IMR-90 (cell line): ENCODE results near the gene ATXN7L3. TPM values are rescaled to one million over a fixed set of nuclear protein-coding genes. Genes with fewer than 3 reads are reported as not detected.

ENCODE experiments used
- ATAC-seq: fragments of 200-7000 bp; cut with Tn5 transposase; 2 replicates; pipeline ENCODE4 v1.9.1; 2020; ENCODE audit warnings: low read depth, mild to moderate bottlenecking, moderate library complexity
- BruUV-seq: library from RNA; stranded (reverse); fragments of 400-500 nt; replicated peaks from 2 replicates; lab custom pipeline; 2021; lab: Mats Ljungman, UMichigan
- CTCF ChIA-PET: fragments of 300-600 bp; formaldehyde crosslinking; extraction: SDS; loops from one replicate; lab custom pipeline; 2021; ENCODE audit warnings: antibody characterized with exemption; lab: Yijun Ruan, JAX
- POLR2A ChIA-PET: fragments of 300-600 bp; sonication (Branson Sonifier 250); formaldehyde crosslinking; loops from one replicate; lab custom pipeline; 2022; ENCODE audit warnings: antibody characterized with exemption; ENCODE audit not compliant: unreplicated experiment; lab: Charles Lee
- DNase-seq: peaks from one replicate; pipeline ENCODE4 v3.0.0; 2013
- H2AFZ ChIP-seq: replicated peaks from 2 replicates; pipeline ENCODE3; 2013; ENCODE audit warnings: low read length, mild to moderate bottlenecking; ENCODE audit not compliant: poor library complexity
- H2AK5ac ChIP-seq: 2 replicates; pipeline ENCODE4 v1.6.1; 2013; ENCODE audit warnings: low read depth, low read length, inconsistent platforms
- H2AK9ac ChIP-seq: replicated peaks from 2 replicates; pipeline ENCODE3; 2013; ENCODE audit warnings: mild to moderate bottlenecking, low read depth, low read length, moderate library complexity; ENCODE audit not compliant: poor library complexity
- H2BK120ac ChIP-seq: 2 replicates; pipeline ENCODE4 v1.6.1; 2013; ENCODE audit warnings: low read depth, low read length, inconsistent platforms
- H2BK15ac ChIP-seq: 3 replicates; pipeline ENCODE4 v1.6.1; 2013; ENCODE audit warnings: low read depth, low read length, inconsistent platforms
- H2BK20ac ChIP-seq: 2 replicates; pipeline ENCODE4 v1.6.1; 2013; ENCODE audit warnings: low read depth, mild to moderate bottlenecking, inconsistent platforms, low read length, moderate library complexity
- H2BK5ac ChIP-seq: 2 replicates; pipeline ENCODE4 v1.6.1; 2013; ENCODE audit warnings: mild to moderate bottlenecking, low read depth, low read length, inconsistent platforms; ENCODE audit not compliant: poor library complexity, severe bottlenecking
- H3K14ac ChIP-seq: replicated peaks from 2 replicates; pipeline ENCODE4 v1.6.1; 2013; ENCODE audit warnings: low read depth, low read length, inconsistent platforms
- H3K18ac ChIP-seq: 2 replicates; pipeline ENCODE4 v1.6.1; 2013; ENCODE audit warnings: low read depth, low read length, control low read depth
- H3K23ac ChIP-seq: 2 replicates; pipeline ENCODE4 v1.6.1; 2013; ENCODE audit warnings: low read depth, low read length, inconsistent platforms
- H3K27ac ChIP-seq: 2 replicates; pipeline ENCODE4 v1.5.1; 2013; ENCODE audit warnings: mild to moderate bottlenecking, control low read depth, low read length; ENCODE audit not compliant: insufficient read depth
- H3K27me3 ChIP-seq: 2 replicates; pipeline ENCODE4 v1.6.1; 2013; ENCODE audit warnings: low read length; ENCODE audit not compliant: control insufficient read depth, insufficient read depth
- H3K36me3 ChIP-seq: 2 replicates; pipeline ENCODE4 v1.6.1; 2013; ENCODE audit warnings: low read length, mixed read lengths; ENCODE audit not compliant: control insufficient read depth, insufficient read depth
- H3K4ac ChIP-seq: 2 replicates; pipeline ENCODE4 v1.6.1; 2013; ENCODE audit warnings: low read depth, low read length, inconsistent platforms
- H3K4me1 ChIP-seq: 2 replicates; pipeline ENCODE4 v1.6.1; 2013; ENCODE audit warnings: low read length, mixed read lengths; ENCODE audit not compliant: control insufficient read depth, insufficient read depth
- H3K4me2 ChIP-seq: 2 replicates; pipeline ENCODE4 v1.6.1; 2013; ENCODE audit warnings: low read depth, mild to moderate bottlenecking, control low read depth, low read length, moderate library complexity
- H3K4me3 ChIP-seq: 2 replicates; pipeline ENCODE4 v1.5.1; 2013; ENCODE audit warnings: low read depth, mild to moderate bottlenecking, control low read depth, low read length, moderate library complexity; ENCODE audit not compliant: insufficient read depth
- H3K56ac ChIP-seq: 2 replicates; pipeline ENCODE4 v1.6.1; 2013; ENCODE audit warnings: low read length, inconsistent platforms; ENCODE audit not compliant: insufficient read depth; ENCODE audit errors: extremely low read depth
- H3K79me1 ChIP-seq, 2 experiments: 2 replicates each; pipeline ENCODE4 v1.6.1; 2013; ENCODE audit warnings: low read length in 2 of 2, inconsistent platforms in 1 of 2, low read depth in 1 of 2
- H3K9ac ChIP-seq: 2 replicates; pipeline ENCODE4 v1.6.1; 2013; ENCODE audit warnings: low read depth, low read length, control low read depth
- H3K9me1 ChIP-seq: 2 replicates; pipeline ENCODE4 v1.6.1; 2013; ENCODE audit warnings: low read length, inconsistent platforms; ENCODE audit not compliant: insufficient read depth
- H3K9me3 ChIP-seq: 2 replicates; pipeline ENCODE4 v1.6.1; 2013; ENCODE audit warnings: low read length; ENCODE audit not compliant: control insufficient read depth, insufficient read depth
- H4K20me1 ChIP-seq: 2 replicates; pipeline ENCODE4 v1.6.1; 2013; ENCODE audit warnings: low read length, inconsistent platforms; ENCODE audit not compliant: insufficient read depth
- H4K5ac ChIP-seq: 2 replicates; pipeline ENCODE4 v1.6.1; 2013; ENCODE audit warnings: mild to moderate bottlenecking, low read depth, low read length, control low read depth
- H4K8ac ChIP-seq, 2 experiments: 2 replicates each; pipeline ENCODE4 v1.6.1; 2013; ENCODE audit warnings: low read depth in 2 of 2, low read length in 2 of 2, control low read depth in 1 of 2, inconsistent platforms in 1 of 2
- H4K91ac ChIP-seq: 2 replicates; pipeline ENCODE4 v1.6.1; 2013; ENCODE audit warnings: low read depth, low read length, inconsistent platforms; ENCODE audit not compliant: insufficient read depth
- CEBPB ChIP-seq: IDR thresholded peaks from 2 replicates; pipeline ENCODE4 v1.6.1; 2012; ENCODE audit warnings: low read depth, low read length, improper control_type of control experiment
- RCOR1 ChIP-seq: IDR thresholded peaks from 2 replicates; pipeline ENCODE4 v1.6.1; 2012; ENCODE audit warnings: mild to moderate bottlenecking, low read length, improper control_type of control experiment; ENCODE audit not compliant: insufficient replicate concordance
- RFX5 ChIP-seq: IDR thresholded peaks from 2 replicates; pipeline ENCODE4 v1.8.0; 2012; ENCODE audit warnings: low read depth, mild to moderate bottlenecking, low read length, moderate library complexity
- USF2 ChIP-seq: fragments of 150-350 bp; IDR thresholded peaks from 2 replicates; pipeline ENCODE4 v1.6.1; 2017; ENCODE audit warnings: mild to moderate bottlenecking, antibody characterized with exemption, low read length, low read depth
- WGBS, 2 experiments: methylation state at CpG; one replicate each; pipeline versions ENCODE4 v1.1.5 to v1.1.7; 2013; ENCODE audit warnings: missing lambda C conversion rate in 2 of 2; ENCODE audit not compliant: insufficient read length in 1 of 2; ENCODE audit errors: extremely low coverage in 2 of 2; 5-methylcytosine and 5-hydroxymethylcytosine counted together
- dilution Hi-C: fragments of 300-500 bp; cut with HindIII; formaldehyde crosslinking; loops from one replicate; pipeline ENCODE4 v1.14.3; 2018; ENCODE audit warnings: low sequenced_read_pairs; ENCODE audit not compliant: unreplicated experiment
- in situ Hi-C: fragments of 300-500 bp; cut with MboI; formaldehyde crosslinking; loops from 3 replicates; pipeline ENCODE4 v1.14.3; 2019; ENCODE audit warnings: low sequenced_read_pairs, inconsistent platforms, mixed read lengths
- intact Hi-C: fragments of 100-400 bp; cut with micrococcal nuclease; formaldehyde crosslinking; loops from 2 replicates; pipeline ENCODE4 v1.10.0; 2022
- polyA plus RNA-seq, 3 experiments: library from polyadenylated mRNA; depleted of rRNA; stranded (reverse); fragments of >200 nt; gene quantifications; 2 replicates each; pipeline ENCODE4 v1.2.3, GENCODE V29; 2012; ENCODE audit warnings: low replicate concordance in 1 of 3
- total RNA-seq: library from RNA; depleted of rRNA; stranded (reverse); fragments of >200 nt; gene quantifications from 2 replicates; pipeline ENCODE4 v1.2.3, GENCODE V29; 2012

Gene ATXN7L3
- total and polyA plus RNA-seq, 2 of the 4 experiments (the other 2 are of a cell fraction), result 17.2 to 40.9 TPM

GRCh38 chr17:44147812-44148211 is 51.9 kb downstream of the ATXN7L3 start:
- intact Hi-C loops, result no loop called here
- Histone ChIP-seq H2AK5ac (no peak overlapping the region), H2BK20ac (no peak overlapping the region), H3K9me1 (peaks cover 7% of the 10 kb centered on the region; the same call in 1 of the 2 replicates), H3K18ac (no peak overlapping the region), H3K4me2 (no peak overlapping the region), H3K14ac (no peak overlapping the region), H3K9ac (no peak overlapping the region), H4K5ac (no peak overlapping the region), H2BK120ac (no peak overlapping the region), H4K20me1 (peaks cover 4% of the 10 kb centered on the region), H2BK5ac (no peak overlapping the region), H2AFZ (no peak overlapping the region), H4K8ac (no peak overlapping the region), H3K79me1 (peaks cover 28 to 52% of the 10 kb centered on the region in 2 experiments), H3K56ac (no peak overlapping the region), H3K4me3 (no peak overlapping the region), H3K4me1 (0 out of 2 replicates have a peak, but pooled peaks cover 2% of the 10 kb centered on the region), H2AK9ac (peak overlapping the region; percentile 9), H3K23ac (no peak overlapping the region), H3K36me3 (peaks cover 14% of the 10 kb centered on the region; the same call in 1 of the 2 replicates), H2BK15ac (no peak overlapping the region), H3K27me3 (no peaks in the 10 kb centered on the region), H3K27ac (no peak overlapping the region), H3K4ac (no peak overlapping the region), H3K9me3 (no peaks in the 10 kb centered on the region), H4K91ac (no peak overlapping the region)
- DNase-seq, result no peak
- WGBS, 2 experiments, result 100% methylated on average over 2 of the region's 4 CpGs; no CpG with 5 or more reads in 1 of the 2 experiments
- no peak for ATAC-seq
- POLR2A ChIA-PET, result no interaction called here
- in situ Hi-C loops, result no loop called here
- no peak for TF ChIP-seq CEBPB
- no peak for TF ChIP-seq RCOR1
- no peak for TF ChIP-seq RFX5
- TF ChIP-seq USF2, result no peak
- no TSS peak for BruUV-seq
- dilution Hi-C loops, result no loop called here
- CTCF ChIA-PET, result interaction anchor here (0.7 kb wide), 1 partner anchor 105 kb away, joined by 4 read pairs; no protein-coding TSS in a partner anchor
